ENCODE measurements around the gene YDJC. TPM values are rescaled to one million over a fixed set of nuclear protein-coding genes. Genes with fewer than 3 reads are reported as not detected.
"Not testable (repeated sequence)": the region's sequence is repeated elsewhere in the genome, so short reads cannot be mapped to it uniquely, and the experiment has no call there.

The YDJC gene
- total RNA-seq, 4 donors from 2014 or later, result 28.6 to 34.6 (median 30.9) TPM

GRCh38 chr22:21598302-21598701 is 31.5 kb downstream of the YDJC start:
- Histone ChIP-seq H3K4me3 (no peak overlapping the region), H3K36me3 (peaks cover 38% of the 10 kb centered on the region), H3K9me3 (no peaks in the 10 kb centered on the region), H3K27me3 (no peaks in the 10 kb centered on the region), H3K27ac (no peak overlapping the region), H3K4me1 (no peaks in the 10 kb centered on the region)
- no peak for DNase-seq (ENCODE audit: low spot score in 2 of 2)
- WGBS, result 89% methylated on average over 3 of the region's 3 CpGs
- no peak for TF ChIP-seq POLR2A (IDR thresholded peaks at IDR 0.05)
- no peak for TF ChIP-seq POLR2AphosphoS5 (IDR thresholded peaks at IDR 0.05)
- TF ChIP-seq EP300 (IDR thresholded peaks at IDR 0.05), result no peak
- TF ChIP-seq CTCF (IDR thresholded peaks at IDR 0.05), result no peak

- not testable (repeated sequence) for H3K4me1 ChIP-seq; H3K27ac ChIP-seq; H3K9me3 ChIP-seq; H3K4me3 ChIP-seq; DNase-seq (ENCODE audit: low spot score in 2 of 2); H3K27me3 ChIP-seq
- H3K36me3 ChIP-seq, result peaks cover 45% of the 10 kb centered on the region
- WGBS, result 97% methylated on average over 13 of the region's 13 CpGs
Observed at GRCh38 chr22:21596356-21597135, 33.3 kb downstream of the YDJC start.

GRCh38 chr22:21594865-21595452 is 34.9 kb downstream of the YDJC start:
- peaks cover 45% of the 10 kb centered on the region for H3K36me3 ChIP-seq
- no peaks in the 10 kb centered on the region for H3K9me3 ChIP-seq
- no peak overlapping the region for H3K27ac ChIP-seq
- H3K4me3 ChIP-seq, result no peak overlapping the region
- WGBS, result 81% methylated on average over 4 of the region's 5 CpGs
- TF ChIP-seq EP300 (IDR thresholded peaks at IDR 0.05) (no peak), POLR2AphosphoS5 (IDR thresholded peaks at IDR 0.05) (no peak), POLR2A (IDR thresholded peaks at IDR 0.05) (no peak), CTCF (IDR thresholded peaks at IDR 0.05) (no peak)
- no peaks in the 10 kb centered on the region for H3K27me3 ChIP-seq
- DNase-seq (ENCODE audit: low spot score in 2 of 2), result no peak
- peaks cover 21% of the 10 kb centered on the region for H3K4me1 ChIP-seq

- DNase-seq (ENCODE audit: low spot score in 2 of 2), result no peak
- H3K36me3 ChIP-seq, result peaks cover 45% of the 10 kb centered on the region
- TF ChIP-seq POLR2A (IDR thresholded peaks at IDR 0.05), result no peak
- no peak for TF ChIP-seq POLR2AphosphoS5 (IDR thresholded peaks at IDR 0.05)
- no peak for TF ChIP-seq CTCF (IDR thresholded peaks at IDR 0.05)
- TF ChIP-seq EP300 (IDR thresholded peaks at IDR 0.05), result no peak
Observed at GRCh38 chr22:21593406-21594232, 36.2 kb downstream of the YDJC start.

GRCh38 chr22:21592422-21592821 is 37.4 kb downstream of the YDJC start:
- peaks cover 44% of the 10 kb centered on the region for H3K36me3 ChIP-seq
- no peak for TF ChIP-seq POLR2AphosphoS5 (IDR thresholded peaks at IDR 0.05)
- no peak for DNase-seq (ENCODE audit: low spot score in 2 of 2)
- H3K27ac ChIP-seq, result no peak overlapping the region
- H3K4me1 ChIP-seq, result peaks cover 33% of the 10 kb centered on the region
- H3K27me3 ChIP-seq, result no peaks in the 10 kb centered on the region
- no peak overlapping the region for H3K4me3 ChIP-seq
- 90% methylated on average over 3 of the region's 3 CpGs for WGBS
- no peaks in the 10 kb centered on the region for H3K9me3 ChIP-seq

More at GRCh38 chr22:21593406-21594232, 36.2 kb downstream of the YDJC start:
- H3K9me3 ChIP-seq, result no peaks in the 10 kb centered on the region
- H3K4me1 ChIP-seq, result peaks cover 22% of the 10 kb centered on the region
- H3K4me3 ChIP-seq, result no peak overlapping the region
- H3K27ac ChIP-seq, result no peak overlapping the region
- 74% methylated on average over 11 of the region's 11 CpGs for WGBS
- H3K27me3 ChIP-seq, result no peaks in the 10 kb centered on the region

- TF ChIP-seq CTCF (IDR thresholded peaks at IDR 0.05) (no peak), POLR2AphosphoS5 (IDR thresholded peaks at IDR 0.05) (no peak), EP300 (IDR thresholded peaks at IDR 0.05) (no peak), POLR2A (IDR thresholded peaks at IDR 0.05) (no peak)
- H3K36me3 ChIP-seq, result peaks cover 37% of the 10 kb centered on the region
Observed at GRCh38 chr22:21591695-21592094, 38.1 kb downstream of the YDJC start.

More at GRCh38 chr22:21591695-21592094, 38.1 kb downstream of the YDJC start:
- 44% methylated on average over 9 of the region's 9 CpGs for WGBS
- peaks cover 33% of the 10 kb centered on the region for H3K4me1 ChIP-seq
- DNase-seq (ENCODE audit: low spot score in 2 of 2), result no peak
- no peak overlapping the region for H3K4me3 ChIP-seq
- no peak overlapping the region for H3K27ac ChIP-seq
- no peaks in the 10 kb centered on the region for H3K27me3 ChIP-seq
- no peaks in the 10 kb centered on the region for H3K9me3 ChIP-seq

Data from suprapubic skin (tissue), 4 donors.